ENCODE results near the gene EEF1AKMT2. TPM values are rescaled to one million over a fixed set of nuclear protein-coding genes. Genes with fewer than 3 reads are reported as not detected.

EEF1AKMT2 gene
- total and polyA plus RNA-seq, 9 of the 15 experiments (the other 6 are each of a cell fraction or from before 2014, with no cell fraction given): 9.3 to 34.3 (median 23.7) TPM

GRCh38 chr10:124722798-124723783, 68.6 kb downstream of the EEF1AKMT2 start (continued):
- TF ChIP-seq EGR1 (conservative IDR thresholded peaks at IDR 0.05) (0 out of 2 replicates have a peak, but pooled peaks have one; percentile 8), ZNF583 (CRISPR knock-in tag; IDR thresholded peaks at IDR 0.05) (no peak), SIN3A (IDR thresholded peaks at IDR 0.05; ENCODE audit: borderline replicate concordance in 2 of 2, control insufficient read depth in 1 of 2, low read depth in 2 of 2, low read length in 2 of 2) (no peak), IRF2 (CRISPR knock-in tag; IDR thresholded peaks at IDR 0.05) (no peak), MYC (IDR thresholded peaks at IDR 0.05; ENCODE audit: low read depth, low read length) (no peak), MYC (CRISPR knock-in tag; IDR thresholded peaks at IDR 0.05; ENCODE audit: borderline replicate concordance, low read depth) (no peak), CEBPG (CRISPR knock-in tag; IDR thresholded peaks at IDR 0.05) (no peak), CEBPG (tag; conservative IDR thresholded peaks at IDR 0.05 in 1 of 2, IDR thresholded peaks at IDR 0.05 in 1 of 2) (no peak), PREB (CRISPR knock-in tag; IDR thresholded peaks at IDR 0.05) (no peak), ZNF436 (CRISPR knock-in tag; IDR thresholded peaks at IDR 0.05) (peak; percentile 70; the same call in 1 of the 2 replicates), PCBP1 (IDR thresholded peaks at IDR 0.05; ENCODE audit: low read depth, low read length, poor library complexity, severe bottlenecking) (no peak), KDM1A (IDR thresholded peaks at IDR 0.05) (0 out of 4 replicates have a peak, but pooled peaks of 1 of the 2 experiments have one; percentile 9), KLF10 (CRISPR knock-in tag; IDR thresholded peaks at IDR 0.05) (no peak), VEZF1 (CRISPR knock-in tag; IDR thresholded peaks at IDR 0.05) (no peak), TCF7 (IDR thresholded peaks at IDR 0.05; ENCODE audit: borderline replicate concordance) (no peak), TSHZ1 (CRISPR knock-in tag; IDR thresholded peaks at IDR 0.05) (no peak), ELF2 (CRISPR knock-in tag; IDR thresholded peaks at IDR 0.05) (no peak), SMARCA5 (IDR thresholded peaks at IDR 0.05) (peak; percentile 65; the same call in 1 of the 2 replicates), E2F6 (IDR thresholded peaks at IDR 0.05; ENCODE audit: borderline replicate concordance in 1 of 2, extremely low read depth in 1 of 2, insufficient read depth in 1 of 2, insufficient read length in 1 of 2, low read depth in 1 of 2, low read length in 1 of 2, poor library complexity in 1 of 2, severe bottlenecking in 1 of 2) (no peak)
